Endothelial cell of umbilical vein (primary cell): ENCODE measurements around the gene NUAK1. TPM values are rescaled to one million over a fixed set of nuclear protein-coding genes. Genes with fewer than 3 reads are reported as not detected.
A peak's percentile ranks its signal among the peaks of the same experiment; 100 is the strongest.

Source experiments
- BruUV-seq: library from RNA; stranded (reverse); fragments of 400-500 nt; replicated peaks from 2 replicates; lab custom pipeline; 2021; lab: Mats Ljungman, UMichigan
- CTCF ChIA-PET: fragments of 300-600, 350-600 bp; sonication (Branson Sonifier 250); formaldehyde crosslinking; loops from one replicate; lab custom pipeline; 2021; ENCODE audit warnings: antibody characterized with exemption, inconsistent platforms; lab: Charles Lee
- POLR2A ChIA-PET: fragments of 300-600, 350-600 bp; sonication (Branson Sonifier 250); formaldehyde crosslinking; loops from one replicate; lab custom pipeline; 2021; ENCODE audit warnings: antibody characterized with exemption, inconsistent platforms; lab: Charles Lee
- DNase-seq: peaks from one replicate; pipeline ENCODE4 v3.0.0-alpha.2; 2011; ENCODE audit warnings: low read depth, low spot score
- FAIRE-seq: peaks from 2 replicates; lab custom pipeline; 2011; peaks lifted over from hg19 to GRCh38; lab: Jason Lieb, UNC
- H2AFZ ChIP-seq: 2 replicates; pipeline ENCODE4 v1.6.0; 2012; ENCODE audit warnings: low read depth, low read length, control low read depth, inconsistent platforms
- H3K27ac ChIP-seq: 2 replicates; pipeline ENCODE4 v1.5.1; 2011; ENCODE audit warnings: low read depth, mild to moderate bottlenecking, control low read depth, low read length, moderate library complexity; ENCODE audit not compliant: insufficient read depth
- H3K27me3 ChIP-seq, 2 experiments: 2 replicates each; pipeline versions ENCODE4 v1.6.0 to v1.6.1; 2011; ENCODE audit warnings: low read length in 2 of 2, mixed read lengths in 1 of 2; ENCODE audit not compliant: control insufficient read depth in 2 of 2, insufficient read depth in 2 of 2
- H3K36me3 ChIP-seq, 2 experiments: 2 replicates in 1 of 2; 3 replicates in 1 of 2; pipeline ENCODE4 v1.5.1; 2011; ENCODE audit warnings: low read length in 2 of 2, mild to moderate bottlenecking in 1 of 2, moderate library complexity in 1 of 2; ENCODE audit not compliant: control insufficient read depth in 2 of 2, insufficient read depth in 2 of 2; ENCODE audit errors: extremely low read depth in 1 of 2
- H3K4me1 ChIP-seq: 3 replicates; pipeline ENCODE4 v1.5.1; 2011; ENCODE audit warnings: mild to moderate bottlenecking, low read length; ENCODE audit not compliant: control insufficient read depth, insufficient read depth; ENCODE audit errors: extremely low read depth
- H3K4me2 ChIP-seq: 2 replicates; pipeline ENCODE4 v1.6.1; 2011; ENCODE audit warnings: low read length, control low read depth, mixed read lengths; ENCODE audit not compliant: insufficient read depth
- H3K4me3 ChIP-seq, 3 experiments: fragments of 200-600 bp in 1 of 3; sonication (generic), shearing (Covaris generic) in 1 of 3; replicated peaks in 1 of 3; 2 replicates each; pipeline ENCODE4 v1.5.1; 2011 to 2016; ENCODE audit warnings: control low read depth in 3 of 3, low read length in 3 of 3, mild to moderate bottlenecking in 2 of 3, inconsistent platforms in 1 of 3, low read depth in 1 of 3, moderate library complexity in 1 of 3; ENCODE audit not compliant: insufficient read depth in 1 of 3
- H3K79me2 ChIP-seq: 2 replicates; pipeline ENCODE4 v1.6.0; 2012; ENCODE audit warnings: low read length, inconsistent platforms; ENCODE audit not compliant: control insufficient read depth, insufficient read depth
- H3K9ac ChIP-seq: replicated peaks from 2 replicates; pipeline ENCODE3; 2011; ENCODE audit warnings: low read length, control low read depth; ENCODE audit not compliant: insufficient read depth; ENCODE audit errors: extremely low read depth
- H3K9me1 ChIP-seq: replicated peaks from 3 replicates; pipeline ENCODE4 v1.6.0; 2011; ENCODE audit warnings: mild to moderate bottlenecking, low read length; ENCODE audit not compliant: control insufficient read depth, insufficient read depth; ENCODE audit errors: extremely low read depth
- H3K9me3 ChIP-seq: replicated peaks from 2 replicates; pipeline ENCODE4 v1.5.1; 2012; ENCODE audit warnings: low read length, inconsistent platforms; ENCODE audit not compliant: control insufficient read depth, insufficient read depth
- H4K20me1 ChIP-seq: replicated peaks from 2 replicates; pipeline ENCODE3; 2011; ENCODE audit warnings: mild to moderate bottlenecking, low read length; ENCODE audit not compliant: control insufficient read depth, insufficient read depth; ENCODE audit errors: extremely low read depth
- EZH2 ChIP-seq: IDR thresholded peaks from 2 replicates; pipeline ENCODE4 v1.6.1; 2012; ENCODE audit warnings: borderline replicate concordance, low read depth, mild to moderate bottlenecking, moderate library complexity, low read length, inconsistent platforms; ENCODE audit not compliant: severe bottlenecking
- FOS ChIP-seq: IDR thresholded peaks from 2 replicates; pipeline ENCODE4 v1.6.1; 2011; ENCODE audit warnings: mild to moderate bottlenecking, low read length, moderate library complexity, borderline replicate concordance; ENCODE audit not compliant: insufficient read depth
- GATA2 ChIP-seq: IDR thresholded peaks from 2 replicates; pipeline ENCODE4 v1.7.0; 2011; ENCODE audit warnings: low read depth, mild to moderate bottlenecking, moderate library complexity, mixed read lengths, low read length; ENCODE audit not compliant: insufficient read length, insufficient read depth
- JUN ChIP-seq: IDR thresholded peaks from 2 replicates; pipeline ENCODE4 v1.6.1; 2011; ENCODE audit warnings: borderline replicate concordance, low read depth; ENCODE audit not compliant: insufficient read length, insufficient read depth
- MYC ChIP-seq: IDR thresholded peaks from one replicate; pipeline ENCODE4 v1.6.1; 2011; ENCODE audit warnings: mild to moderate bottlenecking, low read depth, low read length
- POLR2A ChIP-seq: IDR thresholded peaks from 2 replicates; pipeline ENCODE4 v1.6.1; 2012; ENCODE audit warnings: low read depth, mild to moderate bottlenecking, control low read depth, low read length
- POLR2AphosphoS5 ChIP-seq: IDR thresholded peaks from 2 replicates; pipeline ENCODE4 v1.6.1; 2012; ENCODE audit warnings: low read depth, mild to moderate bottlenecking, control low read depth, low read length, moderate library complexity; ENCODE audit not compliant: insufficient read depth
- dilution Hi-C: fragments of 300-500 bp; cut with MboI; formaldehyde crosslinking; loops from one replicate; pipeline ENCODE4 v1.15.0; 2019; ENCODE audit warnings: low sequenced_read_pairs; ENCODE audit not compliant: extremely low pct_ligation_motif_present
- intact Hi-C: fragments of 100-400 bp; cut with micrococcal nuclease; formaldehyde crosslinking; loops from one replicate; pipeline ENCODE4 v1.10.0; 2022
- polyA plus RNA-seq, 4 experiments: library from polyadenylated mRNA; depleted of rRNA in 3 of 4; stranded (reverse) in 3 of 4; unstranded in 1 of 4; fragments of >200 nt; gene quantifications; 2 replicates each; pipeline versions ENCODE4 v1.2.1 to v1.2.3, GENCODE V29; 2011 to 2012; ENCODE audit warnings: missing spikeins in 1 of 4
- total RNA-seq: library from RNA; stranded (reverse); gene quantifications from 2 replicates; pipeline ENCODE4 v1.2.3, GENCODE V29; 2021
- TF ChIP-seq, protein P1 (sequence below), 2 donors: IDR thresholded peaks; 1 replicate in 1 of 2; 2 replicates in 1 of 2; pipeline ENCODE4 v1.5.1; 2011; ENCODE audit warnings: low read length in 2 of 2, mild to moderate bottlenecking in 2 of 2, moderate library complexity in 2 of 2, control low read depth in 1 of 2, inconsistent platforms in 1 of 2, low read depth in 1 of 2; ENCODE audit not compliant: insufficient read depth in 1 of 2; ENCODE audit errors: extremely low read depth in 1 of 2
- TF ChIP-seq, protein P2 (sequence below): IDR thresholded peaks from 2 replicates; pipeline ENCODE4 v1.6.1; 2011; ENCODE audit not compliant: insufficient read depth, insufficient read length

NUAK1 gene
- total and polyA plus RNA-seq, 2 donors (not counting 3 experiments of a cell fraction or from before 2014, with no cell fraction given), result 34.2 to 39.7 TPM

- H3K36me3 ChIP-seq, result peaks cover 12 to 35% of the 10 kb centered on the region in 2 experiments
- BruUV-seq, result no TSS peak
- H3K9me3 ChIP-seq, result no peaks in the 10 kb centered on the region
- H3K4me1 ChIP-seq, result peaks cover 47% of the 10 kb centered on the region
- no peak overlapping the region for H2AFZ ChIP-seq
- ChIA-PET CTCF (interaction anchor here (1.7 kb wide), 1 partner anchor 14 kb away, joined by 9 read pairs; no protein-coding TSS in a partner anchor), POLR2A (interaction anchor here (1.0 kb wide), 1 partner anchor 478 kb away, joined by 3 read pairs; no protein-coding TSS in a partner anchor)
- no peak overlapping the region for H3K9ac ChIP-seq
- no peaks in the 10 kb centered on the region for H3K79me2 ChIP-seq
- DNase-seq, result no peak
- intact Hi-C loops, result loop anchor here (5.0 kb wide), 1 partner anchor 213 kb away; no protein-coding TSS in a partner anchor
- TF ChIP-seq, protein P1, sequence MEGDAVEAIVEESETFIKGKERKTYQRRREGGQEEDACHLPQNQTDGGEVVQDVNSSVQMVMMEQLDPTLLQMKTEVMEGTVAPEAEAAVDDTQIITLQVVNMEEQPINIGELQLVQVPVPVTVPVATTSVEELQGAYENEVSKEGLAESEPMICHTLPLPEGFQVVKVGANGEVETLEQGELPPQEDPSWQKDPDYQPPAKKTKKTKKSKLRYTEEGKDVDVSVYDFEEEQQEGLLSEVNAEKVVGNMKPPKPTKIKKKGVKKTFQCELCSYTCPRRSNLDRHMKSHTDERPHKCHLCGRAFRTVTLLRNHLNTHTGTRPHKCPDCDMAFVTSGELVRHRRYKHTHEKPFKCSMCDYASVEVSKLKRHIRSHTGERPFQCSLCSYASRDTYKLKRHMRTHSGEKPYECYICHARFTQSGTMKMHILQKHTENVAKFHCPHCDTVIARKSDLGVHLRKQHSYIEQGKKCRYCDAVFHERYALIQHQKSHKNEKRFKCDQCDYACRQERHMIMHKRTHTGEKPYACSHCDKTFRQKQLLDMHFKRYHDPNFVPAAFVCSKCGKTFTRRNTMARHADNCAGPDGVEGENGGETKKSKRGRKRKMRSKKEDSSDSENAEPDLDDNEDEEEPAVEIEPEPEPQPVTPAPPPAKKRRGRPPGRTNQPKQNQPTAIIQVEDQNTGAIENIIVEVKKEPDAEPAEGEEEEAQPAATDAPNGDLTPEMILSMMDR (IDR thresholded peaks at IDR 0.05; ENCODE audit: extremely low read depth in 1 of 2, insufficient read depth in 1 of 2, low read depth in 1 of 2, low read length in 2 of 2), result no peak
- TF ChIP-seq GATA2 (no peak), MYC (no peak), FOS (no peak), POLR2AphosphoS5 (no peak), POLR2A (no peak), EZH2 (no peak), JUN (no peak)
- TF ChIP-seq, protein P2, sequence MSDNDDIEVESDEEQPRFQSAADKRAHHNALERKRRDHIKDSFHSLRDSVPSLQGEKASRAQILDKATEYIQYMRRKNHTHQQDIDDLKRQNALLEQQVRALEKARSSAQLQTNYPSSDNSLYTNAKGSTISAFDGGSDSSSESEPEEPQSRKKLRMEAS, result no peak
- dilution Hi-C loops, result no loop called here
- H3K4me3 ChIP-seq, result no peak overlapping the region
- H3K27ac ChIP-seq, result peak overlapping the region; percentile 36
- H3K4me2 ChIP-seq, result peak overlapping the region; percentile 2
- no peaks in the 10 kb centered on the region for H4K20me1 ChIP-seq
- H3K27me3 ChIP-seq, result no peaks in the 10 kb centered on the region
- no peak for FAIRE-seq
- H3K9me1 ChIP-seq, result no peaks in the 10 kb centered on the region
Observed at GRCh38 chr12:106065506-106065905, 73.2 kb downstream of the NUAK1 start.
